Measurements from ENCODE around the gene DERL3. TPM values are rescaled to one million over a fixed set of nuclear protein-coding genes. Genes with fewer than 3 reads are reported as not detected.

DERL3 gene
- total and polyA plus RNA-seq, 4 donors: 6.1 to 15.1 (median 7.5) TPM

GRCh38 chr22:23786752-23787599, 51.8 kb downstream of the DERL3 start, which contains the start of gene SMARCB1:
TSS of gene SMARCB1 (plus strand) at chr22:23786966. CDS start at chr22:23787170, 204 bp downstream.
- WGBS, 2 donors: 0% methylated on average over 87 to 97 of the region's 97 CpGs
- Histone ChIP-seq H3K9ac (ENCODE audit: insufficient read depth in 1 of 2, low read length in 2 of 2) (peak within 1 kb of the TSS; percentile 87 to 90), H3K36me3 (ENCODE audit: control insufficient read depth in 4 of 4, insufficient read depth in 4 of 4, low read length in 4 of 4) (peaks cover 0 to 12% (median 7%) of the 10 kb centered on the region in 4 donors), H3K27ac (ENCODE audit: low read depth in 1 of 2, low read length in 1 of 2) (peak within 1 kb of the TSS; percentile 100), H3K4me3 (peak within 1 kb of the TSS; percentile 94), H3K4me1 (ENCODE audit: control insufficient read depth in 5 of 5, insufficient read depth in 5 of 5, low read length in 5 of 5) (peaks cover 0 to 38% (median 9%) of the 10 kb centered on the region in 5 donors), H3K9me3 (ENCODE audit: control insufficient read depth in 4 of 4, insufficient read depth in 3 of 4, low read length in 3 of 4) (no peaks in the 10 kb centered on the region), H3K27me3 (ENCODE audit: control insufficient read depth in 3 of 3, insufficient read depth in 3 of 3, low read length in 2 of 3) (no peaks in the 10 kb centered on the region)
- ATAC-seq (ENCODE audit: insufficient read depth, low FRiP score) (peak; percentile 98), DNase-seq (peak; percentile 92 to 97 (median 95))
- no peak for TF ChIP-seq CTCF (IDR thresholded peaks at IDR 0.05; ENCODE audit: control extremely low read depth, extremely low read depth)

GRCh38 chr22:23786261-23786710, 52.5 kb downstream of the DERL3 start:
- Histone ChIP-seq H3K27ac (ENCODE audit: low read depth in 1 of 2, low read length in 1 of 2) (peak overlapping the region; percentile 100), H3K4me3 (peak overlapping the region; percentile 10), H3K4me1 (ENCODE audit: control insufficient read depth in 5 of 5, insufficient read depth in 5 of 5, low read length in 5 of 5) (peaks cover 0 to 33% (median 9%) of the 10 kb centered on the region in 5 donors), H3K36me3 (ENCODE audit: control insufficient read depth in 4 of 4, insufficient read depth in 4 of 4, low read length in 4 of 4) (peaks cover 0 to 11% (median 4%) of the 10 kb centered on the region in 4 donors), H3K9me3 (ENCODE audit: control insufficient read depth in 4 of 4, insufficient read depth in 3 of 4, low read length in 3 of 4) (no peaks in the 10 kb centered on the region), H3K27me3 (ENCODE audit: control insufficient read depth in 3 of 3, insufficient read depth in 3 of 3, low read length in 2 of 3) (no peaks in the 10 kb centered on the region), H3K9ac (ENCODE audit: insufficient read depth in 1 of 2, low read length in 2 of 2) (peak overlapping the region; percentile 87 to 90)
- ATAC-seq (ENCODE audit: insufficient read depth, low FRiP score): no peak
- WGBS, 2 donors: 61 to 76% methylated on average over 9 of the region's 9 CpGs
- no peak for TF ChIP-seq CTCF (IDR thresholded peaks at IDR 0.05; ENCODE audit: control extremely low read depth, extremely low read depth)
- DNase-seq: no peak

Small RNA genes lying within 50 kb of the gene (small RNA-seq; reads per million reads assigned to genes)
- not detected for gene RN7SL268P (ENCODE audit: low replicate concordance)

Other genes starting within 250 kb of the DERL3 start
- under 1 TPM; 0.82 to 0.86 TPM for gene DRICH1, start 206.7 kb downstream of the DERL3 start, total RNA-seq
- under 1 TPM; 0.15 to 0.47 TPM for gene DRICH1, start 206.7 kb downstream of the DERL3 start, polyA plus RNA-seq
- gene RGL4, start 148.0 kb downstream of the DERL3 start, total RNA-seq: 1 to 10 TPM; 1.3 to 3.1 TPM
- gene RGL4, start 148.0 kb downstream of the DERL3 start, polyA plus RNA-seq: 10 to 100 TPM in 1 of 2 donors, 1 to 10 TPM in 1; 2.1 to 37.0 TPM
- gene ZNF70, start 87.9 kb downstream of the DERL3 start, total RNA-seq: 1 to 10 TPM; 5.8 to 6.9 TPM
- 1 to 10 TPM in 1 of 2 donors, under 1 TPM in 1; 0.98 to 1.5 TPM for gene ZNF70, start 87.9 kb downstream of the DERL3 start, polyA plus RNA-seq
- not detected for gene VPREB3, start 84.6 kb downstream of the DERL3 start, total RNA-seq
- 1 to 10 TPM in 1 of 2 donors, under 1 TPM in 1; 0.39 to 1.4 TPM for gene VPREB3, start 84.6 kb downstream of the DERL3 start, polyA plus RNA-seq
- 10 to 100 TPM; 12.0 to 18.7 TPM for gene C22orf15, start 76.0 kb downstream of the DERL3 start, total RNA-seq
- 1 to 10 TPM; 3.0 to 8.7 TPM for gene C22orf15, start 76.0 kb downstream of the DERL3 start, polyA plus RNA-seq
- gene CHCHD10, start 71.0 kb downstream of the DERL3 start, total RNA-seq: 100 to 1,000 TPM in 1 of 2 donors, 10 to 100 TPM in 1; 16.6 to 128 TPM
- gene CHCHD10, start 71.0 kb downstream of the DERL3 start, polyA plus RNA-seq: 100 to 1,000 TPM in 1 of 2 donors, 10 to 100 TPM in 1; 37.2 to 174 TPM
- 1 to 10 TPM; 2.2 to 2.6 TPM for gene MMP11, start 66.2 kb downstream of the DERL3 start, total RNA-seq
- under 1 TPM; 0.43 to 0.68 TPM for gene MMP11, start 66.2 kb downstream of the DERL3 start, polyA plus RNA-seq
- gene SMARCB1, start 52.0 kb downstream of the DERL3 start, total RNA-seq: 10 to 100 TPM; 39.2 to 69.6 TPM
- 10 to 100 TPM; 41.0 to 54.6 TPM for gene SMARCB1, start 52.0 kb downstream of the DERL3 start, polyA plus RNA-seq
- gene SLC2A11, start 18.9 kb upstream of the DERL3 start, total RNA-seq: 10 to 100 TPM; 11.1 to 14.1 TPM
- gene SLC2A11, start 18.9 kb upstream of the DERL3 start, polyA plus RNA-seq: 1 to 10 TPM; 3.9 to 9.6 TPM
- gene MIF, start 55.4 kb upstream of the DERL3 start, total RNA-seq: 100 to 1,000 TPM in 1 of 2 donors, 10 to 100 TPM in 1; 71.8 to 751 TPM
- gene MIF, start 55.4 kb upstream of the DERL3 start, polyA plus RNA-seq: 100 to 1,000 TPM; 850 to 887 TPM
- 10 to 100 TPM in 1 of 2 donors, 1 to 10 TPM in 1; 2.0 to 22.3 TPM for gene GSTT2B, start 122.2 kb upstream of the DERL3 start, total RNA-seq
- gene GSTT2B, start 122.2 kb upstream of the DERL3 start, polyA plus RNA-seq: 10 to 100 TPM in 1 of 2 donors, 1 to 10 TPM in 1; 8.9 to 22.9 TPM
- 1 to 10 TPM in 1 of 2 donors, under 1 TPM in 1; 0.37 to 3.5 TPM for gene DDTL, start 127.9 kb upstream of the DERL3 start, total RNA-seq
- 1 to 10 TPM; 1.4 to 4.4 TPM for gene DDTL, start 127.9 kb upstream of the DERL3 start, polyA plus RNA-seq
- gene DDT, start 135.4 kb upstream of the DERL3 start, total RNA-seq: 100 to 1,000 TPM; 111 to 130 TPM
- 100 to 1,000 TPM; 221 to 268 TPM for gene DDT, start 135.4 kb upstream of the DERL3 start, polyA plus RNA-seq
- 1 to 10 TPM in 1 of 2 donors, not detected in 1; 4.9 TPM for gene GSTT2, start 141.1 kb upstream of the DERL3 start, total RNA-seq
- 1 to 10 TPM in 1 of 2 donors, under 1 TPM in 1; 0.22 to 3.1 TPM for gene GSTT2, start 141.1 kb upstream of the DERL3 start, polyA plus RNA-seq
- not detected for gene GSTT4, start 166.4 kb upstream of the DERL3 start, total RNA-seq
- gene GSTT4, start 166.4 kb upstream of the DERL3 start, polyA plus RNA-seq: not detected
- 100 to 1,000 TPM in 1 of 2 donors, 10 to 100 TPM in 1; 69.1 to 109 TPM for gene CABIN1, start 172.3 kb upstream of the DERL3 start, total RNA-seq
- 10 to 100 TPM; 22.4 to 44.9 TPM for gene CABIN1, start 172.3 kb upstream of the DERL3 start, polyA plus RNA-seq

All from lung (tissue), 13 donors.